HepG2 (cell line): ENCODE measurements around the gene ST3GAL5. TPM values are rescaled to one million over a fixed set of nuclear protein-coding genes. Genes with fewer than 3 reads are reported as not detected.

Source experiments
- BRD4 ChIP-seq: sonication (generic); formaldehyde crosslinking; IDR thresholded peaks from 2 replicates; pipeline ENCODE4 v1.4.0; 2020; ENCODE audit warnings: missing genetic modification reagents
- DRAP1 ChIP-seq: IDR thresholded peaks from 2 replicates; pipeline ENCODE4 v1.6.1; 2016; ENCODE audit warnings: missing genetic modification reagents, missing compliant biosample characterization
- EP300 ChIP-seq, 3 experiments: sonication (generic) in 1 of 3; formaldehyde crosslinking in 1 of 3; IDR thresholded peaks; 2 replicates each; pipeline versions ENCODE4 v1.5.1 to v1.6.1; 2011 to 2020; ENCODE audit warnings: low read depth in 2 of 3, low read length in 2 of 3, borderline replicate concordance in 1 of 3, improper control_type of control experiment in 1 of 3, mild to moderate bottlenecking in 1 of 3, missing genetic modification reagents in 1 of 3, moderate library complexity in 1 of 3
- FOXA3 ChIP-seq: IDR thresholded peaks from 2 replicates; pipeline ENCODE4 v1.6.1; 2016; ENCODE audit warnings: missing genetic modification reagents, missing compliant biosample characterization
- GFI1 ChIP-seq: sonication (generic); formaldehyde crosslinking; IDR thresholded peaks from 2 replicates; pipeline ENCODE4 v1.5.0; 2020; ENCODE audit warnings: missing genetic modification reagents, mild to moderate bottlenecking, borderline replicate concordance
- GRHL1 ChIP-seq: sonication (generic); formaldehyde crosslinking; conservative IDR thresholded peaks from 2 replicates; pipeline ENCODE4 v1.8.0; 2022; ENCODE audit warnings: missing genetic modification reagents
- HNF1B ChIP-seq: sonication (generic); formaldehyde crosslinking; IDR thresholded peaks from 2 replicates; pipeline ENCODE4 v1.5.1; 2020; ENCODE audit warnings: mild to moderate bottlenecking, moderate library complexity, missing genetic modification reagents
- NR2F6 ChIP-seq, 2 experiments: IDR thresholded peaks; 2 replicates each; pipeline ENCODE4 v1.6.1; 2016; ENCODE audit warnings: antibody characterized with exemption in 1 of 2, mild to moderate bottlenecking in 1 of 2
- PAF1 ChIP-seq: IDR thresholded peaks from 2 replicates; pipeline ENCODE4 v1.6.1; 2016; ENCODE audit warnings: missing genetic modification reagents, missing compliant biosample characterization
- PHF21A ChIP-seq: sonication (generic); formaldehyde crosslinking; IDR thresholded peaks from 2 replicates; pipeline ENCODE4 v1.5.0; 2020; ENCODE audit warnings: mild to moderate bottlenecking, missing genetic modification reagents
- SMYD3 ChIP-seq: sonication (generic); formaldehyde crosslinking; IDR thresholded peaks from 2 replicates; pipeline ENCODE4 v1.8.1; 2023; ENCODE audit warnings: mild to moderate bottlenecking, missing genetic modification reagents
- SOX5 ChIP-seq: IDR thresholded peaks from 2 replicates; pipeline ENCODE4 v1.6.1; 2016; ENCODE audit warnings: borderline replicate concordance
- THRA ChIP-seq: sonication (generic); formaldehyde crosslinking; IDR thresholded peaks from 2 replicates; pipeline ENCODE4 v1.4.0; 2020; ENCODE audit warnings: missing genetic modification reagents, borderline replicate concordance
- ZFP36 ChIP-seq: fragments of 150-350 bp; IDR thresholded peaks from 2 replicates; pipeline ENCODE4 v1.6.1; 2018; ENCODE audit warnings: borderline replicate concordance, low read length, low read depth; ENCODE audit not compliant: partially characterized antibody
- ZNF230 ChIP-seq: sonication (generic); formaldehyde crosslinking; IDR thresholded peaks from 2 replicates; pipeline ENCODE4 v1.4.0; 2020; ENCODE audit warnings: mild to moderate bottlenecking, missing genetic modification reagents
- ZNF256 ChIP-seq: sonication (generic); formaldehyde crosslinking; conservative IDR thresholded peaks from 2 replicates; pipeline ENCODE4 v1.4.0; 2020; ENCODE audit warnings: missing genetic modification reagents
- ZNF276 ChIP-seq: sonication (generic); formaldehyde crosslinking; IDR thresholded peaks from 2 replicates; pipeline ENCODE4 v1.4.0; 2020; ENCODE audit warnings: mild to moderate bottlenecking, low read depth, missing genetic modification reagents
- ZNF761 ChIP-seq: sonication (generic); formaldehyde crosslinking; conservative IDR thresholded peaks from 2 replicates; pipeline ENCODE4 v1.4.0; 2020; ENCODE audit warnings: mild to moderate bottlenecking, missing genetic modification reagents
- ZNF792 ChIP-seq: IDR thresholded peaks from 2 replicates; pipeline ENCODE4 v1.6.1; 2016
- polyA plus RNA-seq, 8 experiments: library from polyadenylated mRNA; depleted of rRNA in 3 of 8; stranded (reverse) in 7 of 8; unstranded in 1 of 8; fragments of >200 nt; fragmentation: Illumina TruSeq in 4 of 8; extraction: Trizol in 4 of 8; gene quantifications; 2 replicates each; pipeline versions ENCODE4 v1.2.1 to v1.2.3, GENCODE V29; 2011 to 2016; ENCODE audit warnings: low read depth in 4 of 8, missing spikeins in 1 of 8, mixed read lengths in 1 of 8; ENCODE audit not compliant: insufficient read depth in 1 of 8
- total RNA-seq, 5 experiments: library from RNA; depleted of rRNA; stranded (reverse); fragments of >200 nt; fragmentation: Illumina TruSeq; extraction: Trizol; gene quantifications; 2 replicates each; pipeline ENCODE4 v1.2.3, GENCODE V29; 2016; ENCODE audit warnings: low read depth in 1 of 5

The ST3GAL5 gene
- total and polyA plus RNA-seq, 2 of the 13 experiments (the other 11 are each of a cell fraction or from before 2014, with no cell fraction given): 1.3 to 2.0 TPM

- peak in 1 of 2 experiments; percentile 44; a peak in 1 of 4 replicates for TF ChIP-seq EP300 (IDR thresholded peaks at IDR 0.05; ENCODE audit: low read depth in 2 of 2, low read length in 2 of 2)
- TF ChIP-seq EP300 (CRISPR knock-in tag; IDR thresholded peaks at IDR 0.05; ENCODE audit: borderline replicate concordance): no peak
- TF ChIP-seq GRHL1 (CRISPR knock-in tag): no peak
- no peak for TF ChIP-seq ZNF230 (CRISPR knock-in tag)
- no peak for TF ChIP-seq SMYD3 (CRISPR knock-in tag)
- TF ChIP-seq ZNF276: no peak
- TF ChIP-seq ZNF761 (CRISPR knock-in tag): no peak
- no peak for TF ChIP-seq ZNF256 (CRISPR knock-in tag)
- TF ChIP-seq THRA (CRISPR knock-in tag): no peak
- no peak for TF ChIP-seq ZFP36
- TF ChIP-seq DRAP1: no peak
- TF ChIP-seq ZNF792 (CRISPR knock-in tag): no peak
- TF ChIP-seq GFI1: peak; percentile 54; the same call in 1 of the 2 replicates
- TF ChIP-seq NR2F6 (IDR thresholded peaks at IDR 0.05): peak; percentile 38; the same call in 1 of the 2 replicates
- no peak; the same call in 1 of the 2 replicates for TF ChIP-seq NR2F6 (CRISPR knock-in tag; IDR thresholded peaks at IDR 0.05)
- no peak for TF ChIP-seq BRD4 (CRISPR knock-in tag)
- TF ChIP-seq HNF1B (CRISPR knock-in tag): 0 out of 2 replicates have a peak, but pooled peaks have one; percentile 35
- peak; percentile 51 for TF ChIP-seq FOXA3 (CRISPR knock-in tag)
- TF ChIP-seq SOX5 (CRISPR knock-in tag): 0 out of 2 replicates have a peak, but pooled peaks have one; percentile 23
- TF ChIP-seq PAF1 (CRISPR knock-in tag): no peak
- peak; percentile 66 for TF ChIP-seq PHF21A (CRISPR knock-in tag)
These were observed 82.3 kb downstream of the ST3GAL5 start (continued) for GRCh38 chr2:85806358-85807118.
